Esophagus muscularis mucosa (tissue), 4 donors: Measurements from ENCODE around the gene TTC9C. TPM values are rescaled to one million over a fixed set of nuclear protein-coding genes. Genes with fewer than 3 reads are reported as not detected.

ENCODE experiments used
- DNase-seq: peaks from one replicate; pipeline ENCODE4 v3.0.0-alpha.2; 2017; ENCODE audit errors: extremely low spot score
- H3K27ac ChIP-seq, 4 donors: fragments of 200-600 bp; sonication (generic); replicated peaks in 1 of 4; 1 replicate in 3 of 4; 2 replicates in 1 of 4; pipeline ENCODE4 v1.5.1; 2016 to 2019; ENCODE audit warnings: mild to moderate bottlenecking in 1 of 4
- H3K27me3 ChIP-seq, 4 donors: fragments of 200-600 bp; sonication (generic); one replicate each; pipeline versions ENCODE4 v1.5.1 to v1.6.0; 2016 to 2019
- H3K36me3 ChIP-seq, 4 donors: fragments of 200-600 bp; sonication (generic); one replicate each; pipeline ENCODE4 v1.5.1; 2016 to 2019
- H3K4me1 ChIP-seq, 4 donors: fragments of 200-600 bp; sonication (generic); one replicate each; pipeline ENCODE4 v1.5.1; 2016 to 2019
- H3K4me3 ChIP-seq, 4 donors: fragments of 200-600 bp; sonication (generic); 1 replicate in 2 of 4; 2 replicates in 2 of 4; pipeline ENCODE4 v1.5.1; 2016 to 2019; ENCODE audit warnings: mild to moderate bottlenecking in 4 of 4, moderate library complexity in 1 of 4
- H3K9me3 ChIP-seq, 4 donors: fragments of 200-600 bp; sonication (generic); 1 replicate in 3 of 4; 2 replicates in 1 of 4; pipeline ENCODE4 v1.5.1; 2016 to 2019
- EP300 ChIP-seq: sonication (generic); formaldehyde crosslinking; IDR thresholded peaks from one replicate; pipeline ENCODE4 v1.6.1; 2017; ENCODE audit warnings: antibody characterized with exemption
- POLR2A ChIP-seq: fragments of 450-650 bp; IDR thresholded peaks from one replicate; pipeline ENCODE4 v1.6.1; 2017; ENCODE audit warnings: antibody characterized with exemption, moderate library complexity, mild to moderate bottlenecking, low read depth
- POLR2AphosphoS5 ChIP-seq, 2 donors: sonication (generic); formaldehyde crosslinking; IDR thresholded peaks; one replicate each; pipeline ENCODE4 v1.6.1; 2017; ENCODE audit warnings: antibody characterized with exemption in 2 of 2
- WGBS: methylation state at CpG from one replicate; pipeline ENCODE4 v1.1.5; 2018; 5-methylcytosine and 5-hydroxymethylcytosine counted together
- intact Hi-C: fragments of 100-400 bp; cut with DNase I; formaldehyde crosslinking; loops from one replicate; pipeline ENCODE4 v1.15.1; 2023
- total RNA-seq, 4 donors: library from RNA; depleted of rRNA; stranded (reverse); fragments of >200 nt; gene quantifications; one replicate each; pipeline versions ENCODE4 v1.1.0 to v1.2.1, GENCODE V29; 2016
- TF ChIP-seq, protein P1 (sequence below), 3 experiments: fragments of 200-600 bp in 2 of 3; fragments of 450-650 bp in 1 of 3; sonication (generic) in 2 of 3; IDR thresholded peaks; one replicate each; pipeline ENCODE4 v1.5.1; 2017 to 2019; ENCODE audit warnings: antibody characterized with exemption in 3 of 3, mild to moderate bottlenecking in 2 of 3, moderate library complexity in 1 of 3

Gene TTC9C
- total RNA-seq, 4 donors from 2014 or later, result 12.9 to 22.9 (median 18.2) TPM

DNA sequence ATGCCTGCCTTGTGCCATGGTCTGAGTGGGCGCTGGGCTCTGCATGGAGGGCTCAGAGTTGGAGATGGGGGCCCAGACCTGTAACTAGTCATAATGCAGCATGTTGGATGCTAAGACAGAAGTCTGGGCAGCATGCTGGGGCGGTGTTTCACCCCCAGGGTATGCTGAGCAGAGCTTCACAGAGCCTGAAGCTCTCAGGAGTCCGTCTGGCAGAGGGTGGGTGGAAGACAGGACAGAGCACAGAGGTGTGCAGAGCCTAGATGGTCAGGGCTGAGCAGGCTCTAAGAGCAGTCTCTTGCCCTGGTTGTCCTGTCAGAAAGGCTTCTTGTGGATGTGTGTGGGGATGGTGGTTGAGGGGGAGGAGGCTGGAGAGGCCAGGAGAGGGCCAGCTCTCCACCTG, 50.2 kb downstream of the TTC9C start:
- intact Hi-C loops, result no loop called here
- no peak for DNase-seq
- Histone ChIP-seq H3K27me3 (no peaks in the 10 kb centered on the region), H3K4me1 (no peaks in the 10 kb centered on the region), H3K27ac (no peak overlapping the region), H3K36me3 (peaks cover 14 to 74% (median 70%) of the 10 kb centered on the region in 4 donors), H3K9me3 (no peaks in the 10 kb centered on the region), H3K4me3 (no peak overlapping the region)
- 100% methylated on average over 2 of the region's 3 CpGs for WGBS
- TF ChIP-seq, protein P1, sequence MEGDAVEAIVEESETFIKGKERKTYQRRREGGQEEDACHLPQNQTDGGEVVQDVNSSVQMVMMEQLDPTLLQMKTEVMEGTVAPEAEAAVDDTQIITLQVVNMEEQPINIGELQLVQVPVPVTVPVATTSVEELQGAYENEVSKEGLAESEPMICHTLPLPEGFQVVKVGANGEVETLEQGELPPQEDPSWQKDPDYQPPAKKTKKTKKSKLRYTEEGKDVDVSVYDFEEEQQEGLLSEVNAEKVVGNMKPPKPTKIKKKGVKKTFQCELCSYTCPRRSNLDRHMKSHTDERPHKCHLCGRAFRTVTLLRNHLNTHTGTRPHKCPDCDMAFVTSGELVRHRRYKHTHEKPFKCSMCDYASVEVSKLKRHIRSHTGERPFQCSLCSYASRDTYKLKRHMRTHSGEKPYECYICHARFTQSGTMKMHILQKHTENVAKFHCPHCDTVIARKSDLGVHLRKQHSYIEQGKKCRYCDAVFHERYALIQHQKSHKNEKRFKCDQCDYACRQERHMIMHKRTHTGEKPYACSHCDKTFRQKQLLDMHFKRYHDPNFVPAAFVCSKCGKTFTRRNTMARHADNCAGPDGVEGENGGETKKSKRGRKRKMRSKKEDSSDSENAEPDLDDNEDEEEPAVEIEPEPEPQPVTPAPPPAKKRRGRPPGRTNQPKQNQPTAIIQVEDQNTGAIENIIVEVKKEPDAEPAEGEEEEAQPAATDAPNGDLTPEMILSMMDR (IDR thresholded peaks at IDR 0.05), result no peak
- TF ChIP-seq POLR2AphosphoS5 (IDR thresholded peaks at IDR 0.05) (no peak), EP300 (no peak), POLR2A (no peak)

DNA sequence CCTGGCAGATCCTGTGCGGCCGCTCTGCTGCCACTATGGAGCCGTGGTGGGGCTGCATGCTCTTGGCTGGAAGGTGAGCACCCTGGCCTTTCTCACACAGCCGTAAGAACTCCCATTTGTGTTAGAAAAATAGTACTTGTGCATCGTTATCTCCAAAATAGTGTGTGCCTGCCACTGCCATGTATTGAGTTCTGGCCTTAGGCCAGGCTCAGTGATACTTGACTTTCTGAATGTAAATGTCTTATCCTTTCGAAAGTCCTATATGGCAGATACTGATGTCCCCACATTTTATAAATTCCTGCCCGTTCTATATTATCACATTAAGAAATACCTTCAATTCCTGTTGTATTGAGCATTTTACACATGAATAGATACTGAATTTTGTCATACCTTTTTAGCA, 54.5 kb downstream of the TTC9C start:
- WGBS, result 94% methylated on average over 7 of the region's 7 CpGs
- peaks cover 0 to 56% (median 46%) of the 10 kb centered on the region in 4 donors for H3K36me3 ChIP-seq
- no peak for TF ChIP-seq POLR2A
- TF ChIP-seq EP300, result no peak
- TF ChIP-seq, protein P1 (IDR thresholded peaks at IDR 0.05), result no peak
- no peak for TF ChIP-seq POLR2AphosphoS5 (IDR thresholded peaks at IDR 0.05)
- intact Hi-C loops, result no loop called here
- no peak overlapping the region for H3K4me3 ChIP-seq
- H3K9me3 ChIP-seq, result no peaks in the 10 kb centered on the region
- H3K27me3 ChIP-seq, result no peaks in the 10 kb centered on the region
- no peak for DNase-seq
- no peak overlapping the region for H3K27ac ChIP-seq
- H3K4me1 ChIP-seq, result peaks cover 11 to 15% (median 12%) of the 10 kb centered on the region in 4 donors

DNA sequence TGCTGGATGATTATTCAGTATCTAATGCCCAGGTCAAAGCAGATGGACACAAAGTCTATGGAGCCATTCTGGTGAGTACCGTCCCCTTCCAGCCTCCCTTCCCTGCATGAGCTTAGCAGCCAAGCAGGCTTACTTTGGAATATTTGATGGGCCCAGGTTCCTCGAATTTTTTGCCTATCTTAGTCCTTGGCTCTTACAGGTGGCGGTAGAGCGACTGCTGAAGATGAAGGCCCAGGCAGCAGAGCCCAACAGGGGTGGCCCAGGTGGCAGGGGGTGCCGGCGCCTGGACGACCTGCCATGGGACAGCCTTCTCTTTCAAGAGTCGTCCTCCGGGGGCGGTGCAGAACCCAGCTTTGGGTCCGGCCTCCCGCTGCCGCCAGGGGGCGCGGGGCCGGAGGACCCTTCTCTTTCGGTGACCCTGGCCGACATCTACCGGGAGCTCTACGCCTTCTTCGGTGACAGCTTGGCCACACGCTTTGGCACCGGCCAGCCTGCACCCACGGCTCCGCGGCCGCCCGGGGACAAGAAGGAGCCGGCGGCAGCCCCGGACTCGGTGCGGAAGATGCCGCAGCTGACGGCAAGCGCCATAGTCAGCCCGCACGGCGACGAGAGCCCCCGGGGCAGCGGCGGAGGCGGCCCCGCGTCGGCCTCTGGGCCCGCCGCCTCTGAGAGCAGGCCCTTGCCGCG, 58.2 kb downstream of the TTC9C start:
- Histone ChIP-seq H3K9me3 (no peaks in the 10 kb centered on the region), H3K27ac (peak overlapping the region; percentile 94 to 98 (median 98)), H3K27me3 (no peaks in the 10 kb centered on the region), H3K36me3 (peaks cover 0 to 46% (median 37%) of the 10 kb centered on the region in 4 donors), H3K4me3 (peak overlapping the region; percentile 71 to 100 (median 88)), H3K4me1 (peaks cover 41 to 52% (median 48%) of the 10 kb centered on the region in 4 donors)
- intact Hi-C loops, result loop anchor here (1.0 kb wide), 1 partner anchor 76 kb away; no protein-coding TSS in a partner anchor
- TF ChIP-seq EP300 (no peak), POLR2A (no peak), POLR2AphosphoS5 (IDR thresholded peaks at IDR 0.05) (peak in 1 of 2 donors; percentile 80)
- TF ChIP-seq, protein P1 (IDR thresholded peaks at IDR 0.05), result peak; percentile 91 to 93 (median 92)
- peak; percentile 98 for DNase-seq
- 3% methylated on average over 16 of the region's 51 CpGs for WGBS

DNA sequence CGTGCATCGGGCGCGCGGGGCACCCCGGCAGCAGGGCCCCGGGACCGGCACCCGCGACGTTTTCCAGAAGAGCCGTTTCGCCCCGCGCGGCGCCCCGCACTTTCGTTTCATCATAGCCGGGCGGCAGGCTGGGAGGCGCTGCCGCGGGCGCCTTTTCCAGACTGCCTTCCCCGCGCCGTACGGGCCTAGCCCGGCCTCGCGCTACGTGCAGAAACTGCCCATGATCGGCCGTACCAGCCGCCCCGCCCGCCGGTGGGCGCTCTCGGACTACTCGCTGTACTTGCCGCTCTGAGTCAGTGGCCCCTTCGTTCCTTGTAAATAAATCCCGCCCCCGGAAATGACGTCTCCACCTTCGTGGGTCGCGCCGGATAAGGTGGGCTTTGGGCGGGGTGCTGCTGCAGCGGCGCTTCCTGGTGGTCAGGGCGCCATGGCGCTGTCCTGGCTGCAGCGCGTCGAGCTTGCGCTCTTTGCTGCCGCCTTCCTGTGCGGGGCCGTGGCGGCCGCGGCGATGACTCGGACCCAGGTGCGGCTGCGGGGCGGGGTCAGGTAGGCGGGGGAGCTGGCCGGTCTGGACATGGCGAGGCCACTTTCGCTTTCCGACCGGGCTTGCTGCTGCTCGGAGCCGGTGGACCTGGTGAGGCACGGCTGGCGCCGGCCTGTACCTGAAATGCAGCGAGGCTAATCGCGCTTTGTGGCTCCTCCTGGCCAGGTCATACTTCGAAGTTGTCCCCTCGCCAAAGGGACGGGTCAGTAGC, 58.9 kb downstream of the TTC9C start, which contains the start of gene TMEM179B:
Gene TMEM179B (plus strand): TSS at position 398 of the 755 bp plus-strand sequence. CDS start 30 bp downstream, at position 428.
- 0% methylated on average over 25 of the region's 88 CpGs for WGBS
- no peaks in the 10 kb centered on the region for H3K9me3 ChIP-seq
- H3K36me3 ChIP-seq, result peaks cover 0 to 39% (median 32%) of the 10 kb centered on the region in 4 donors
- intact Hi-C loops, result no loop called here
- no peaks in the 10 kb centered on the region for H3K27me3 ChIP-seq
- peaks cover 43 to 56% (median 52%) of the 10 kb centered on the region in 4 donors for H3K4me1 ChIP-seq
- DNase-seq, result peak; percentile 100
- TF ChIP-seq, protein P1 (IDR thresholded peaks at IDR 0.05), result peak in 2 of 3 experiments; percentile 50 to 52
- TF ChIP-seq POLR2A (peak; percentile 91), POLR2AphosphoS5 (IDR thresholded peaks at IDR 0.05) (peak; percentile 99), EP300 (no peak)
- H3K4me3 ChIP-seq, result peak within 1 kb of the TSS; percentile 71 to 100 (median 88)
- peak within 1 kb of the TSS; percentile 94 to 98 (median 98) for H3K27ac ChIP-seq

Other genes starting within 250 kb of the TTC9C start
- 1,000 to 10,000 TPM; 1,278 to 2,374 (median 1,866) TPM for gene AHNAK, start 181.7 kb upstream of the TTC9C start, total RNA-seq
- 1,000 to 10,000 TPM; 1,068 to 1,537 (median 1,375) TPM for gene EEF1G, start 154.6 kb upstream of the TTC9C start, total RNA-seq
- 1 to 10 TPM; 4.2 to 8.0 (median 6.0) TPM for gene TUT1, start 137.0 kb upstream of the TTC9C start, total RNA-seq
- 10 to 100 TPM; 60.2 to 91.4 (median 88.3) TPM for gene MTA2, start 126.6 kb upstream of the TTC9C start, total RNA-seq
- gene EML3, start 115.7 kb upstream of the TTC9C start, total RNA-seq, result 10 to 100 TPM; 27.0 to 33.6 (median 29.0) TPM
- gene ROM1, start 115.2 kb upstream of the TTC9C start, total RNA-seq, result 10 to 100 TPM in 2 of 4 donors, 1 to 10 TPM in 2; 3.7 to 11.9 (median 10.1) TPM
- gene B3GAT3, start 106.5 kb upstream of the TTC9C start, total RNA-seq, result 10 to 100 TPM; 20.3 to 33.3 (median 22.1) TPM
- gene GANAB, start 81.9 kb upstream of the TTC9C start, total RNA-seq, result 100 to 1,000 TPM in 2 of 4 donors, 10 to 100 TPM in 2; 77.7 to 129 (median 111) TPM
- gene INTS5, start 75.2 kb upstream of the TTC9C start, total RNA-seq, result 10 to 100 TPM in 3 of 4 donors, 1 to 10 TPM in 1; 9.6 to 22.7 (median 21.7) TPM
- gene C11orf98, start 63.3 kb upstream of the TTC9C start, total RNA-seq, result 10 to 100 TPM; 23.7 to 38.0 (median 33.0) TPM
- gene CSKMT, start 63.2 kb upstream of the TTC9C start, total RNA-seq, result 1 to 10 TPM; 2.9 to 4.9 (median 3.1) TPM
- 1 to 10 TPM; 6.3 to 7.5 (median 7.1) TPM for gene UQCC3, start 56.8 kb upstream of the TTC9C start, total RNA-seq
- 1 to 10 TPM; 1.6 to 2.5 (median 1.7) TPM for gene LBHD1, start 56.2 kb upstream of the TTC9C start, total RNA-seq
- gene UBXN1, start 49.4 kb upstream of the TTC9C start, total RNA-seq, result 100 to 1,000 TPM; 192 to 277 (median 234) TPM
- gene LRRN4CL, start 39.0 kb upstream of the TTC9C start, total RNA-seq, result 10 to 100 TPM; 29.9 to 48.2 (median 39.2) TPM
- 10 to 100 TPM; 25.3 to 58.1 (median 39.2) TPM for gene BSCL2, start 21.1 kb upstream of the TTC9C start, total RNA-seq
- 1 to 10 TPM in 2 of 4 donors, under 1 TPM in 2; 0.65 to 1.5 (median 1.0) TPM for gene GNG3, start 20.8 kb upstream of the TTC9C start, total RNA-seq
- 10 to 100 TPM; 19.5 to 45.0 (median 36.7) TPM for gene HNRNPUL2, start 1.0 kb upstream of the TTC9C start, total RNA-seq
- 10 to 100 TPM in 1 of 4 donors, 1 to 10 TPM in 3; 6.2 to 12.3 (median 9.1) TPM for gene ZBTB3, start 25.7 kb downstream of the TTC9C start, total RNA-seq
- gene POLR2G, start 33.1 kb downstream of the TTC9C start, total RNA-seq, result 10 to 100 TPM; 41.1 to 48.2 (median 44.4) TPM
- gene TAF6L, start 42.9 kb downstream of the TTC9C start, total RNA-seq, result 10 to 100 TPM; 12.0 to 27.2 (median 14.6) TPM
- 10 to 100 TPM; 33.2 to 50.8 (median 44.8) TPM for gene TMEM179B, start 58.9 kb downstream of the TTC9C start, total RNA-seq
- gene TMEM223, start 63.5 kb downstream of the TTC9C start, total RNA-seq, result 10 to 100 TPM; 13.7 to 17.9 (median 15.8) TPM
- gene NXF1, start 77.0 kb downstream of the TTC9C start, total RNA-seq, result 10 to 100 TPM; 38.6 to 86.4 (median 48.4) TPM
- 10 to 100 TPM; 22.8 to 31.6 (median 31.6) TPM for gene STX5, start 103.6 kb downstream of the TTC9C start, total RNA-seq
- not detected for gene TEX54, start 104.4 kb downstream of the TTC9C start, total RNA-seq
- 10 to 100 TPM; 18.3 to 53.1 (median 48.1) TPM for gene WDR74, start 111.1 kb downstream of the TTC9C start, total RNA-seq
- 100 to 1,000 TPM in 1 of 4 donors, 10 to 100 TPM in 3; 53.2 to 123 (median 86.4) TPM for gene SLC3A2, start 152.4 kb downstream of the TTC9C start, total RNA-seq
- gene CHRM1, start 192.9 kb downstream of the TTC9C start, total RNA-seq, result under 1 TPM in 2 of 4 donors, not detected in 2; 0.33 to 0.40 TPM